Measurements from ENCODE around the gene CDK18. TPM values are rescaled to one million over a fixed set of nuclear protein-coding genes. Genes with fewer than 3 reads are reported as not detected.

Gene CDK18
- total and polyA plus RNA-seq, 4 donors = 2.4 to 3.7 (median 3.1) TPM

DNA sequence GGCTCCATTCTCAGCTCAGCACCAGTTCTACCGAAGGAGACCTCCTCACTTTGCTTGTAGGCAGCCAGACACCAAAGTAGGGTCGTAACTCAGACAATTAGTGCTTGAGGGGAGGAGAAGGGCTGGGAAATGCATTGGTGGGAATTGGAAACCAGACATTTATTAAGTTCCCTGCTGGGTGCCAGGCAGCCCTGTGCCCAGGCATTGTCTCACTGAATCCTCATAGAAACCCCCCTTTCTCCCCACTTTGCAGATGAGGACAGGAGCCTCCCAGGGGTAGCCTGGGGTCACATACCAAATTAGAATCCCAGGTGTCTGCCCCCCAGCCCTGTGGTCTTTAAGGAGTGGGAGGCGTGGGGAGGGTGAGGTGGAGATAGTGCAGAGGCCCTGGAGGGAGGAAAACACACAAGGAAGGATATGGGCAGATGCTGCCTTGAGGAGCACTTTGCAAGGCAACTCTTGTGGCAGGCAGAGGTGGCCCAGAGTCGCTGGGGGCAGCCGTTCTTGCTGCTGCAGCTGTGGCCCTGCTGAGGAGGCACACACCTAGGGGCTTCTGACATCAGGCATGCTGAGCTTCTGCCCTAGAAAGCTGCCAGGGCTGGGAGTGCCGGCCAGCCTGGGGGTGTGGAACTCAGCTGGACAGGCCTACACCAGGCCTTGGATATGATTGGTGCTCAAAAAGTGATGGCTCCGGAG, 29.4 kb downstream of the CDK18 start:
- no peak for DNase-seq (ENCODE audit: low spot score)
- H3K9me3 ChIP-seq (ENCODE audit: control insufficient read depth in 4 of 4, low read length in 3 of 4) = no peaks in the 10 kb centered on the region
- no peak overlapping the region for H3K27ac ChIP-seq (ENCODE audit: low read depth in 1 of 2, low read length in 2 of 2)
- 90% methylated on average over 7 of the region's 7 CpGs for WGBS
- TF ChIP-seq EGR1 (IDR thresholded peaks at IDR 0.05; ENCODE audit: low read depth in 2 of 2) (no peak), HNF4G (IDR thresholded peaks at IDR 0.05) (no peak), RAD21 (IDR thresholded peaks at IDR 0.05) (no peak), FOXA2 (IDR thresholded peaks at IDR 0.05) (no peak)
- TF ChIP-seq, protein P1, sequence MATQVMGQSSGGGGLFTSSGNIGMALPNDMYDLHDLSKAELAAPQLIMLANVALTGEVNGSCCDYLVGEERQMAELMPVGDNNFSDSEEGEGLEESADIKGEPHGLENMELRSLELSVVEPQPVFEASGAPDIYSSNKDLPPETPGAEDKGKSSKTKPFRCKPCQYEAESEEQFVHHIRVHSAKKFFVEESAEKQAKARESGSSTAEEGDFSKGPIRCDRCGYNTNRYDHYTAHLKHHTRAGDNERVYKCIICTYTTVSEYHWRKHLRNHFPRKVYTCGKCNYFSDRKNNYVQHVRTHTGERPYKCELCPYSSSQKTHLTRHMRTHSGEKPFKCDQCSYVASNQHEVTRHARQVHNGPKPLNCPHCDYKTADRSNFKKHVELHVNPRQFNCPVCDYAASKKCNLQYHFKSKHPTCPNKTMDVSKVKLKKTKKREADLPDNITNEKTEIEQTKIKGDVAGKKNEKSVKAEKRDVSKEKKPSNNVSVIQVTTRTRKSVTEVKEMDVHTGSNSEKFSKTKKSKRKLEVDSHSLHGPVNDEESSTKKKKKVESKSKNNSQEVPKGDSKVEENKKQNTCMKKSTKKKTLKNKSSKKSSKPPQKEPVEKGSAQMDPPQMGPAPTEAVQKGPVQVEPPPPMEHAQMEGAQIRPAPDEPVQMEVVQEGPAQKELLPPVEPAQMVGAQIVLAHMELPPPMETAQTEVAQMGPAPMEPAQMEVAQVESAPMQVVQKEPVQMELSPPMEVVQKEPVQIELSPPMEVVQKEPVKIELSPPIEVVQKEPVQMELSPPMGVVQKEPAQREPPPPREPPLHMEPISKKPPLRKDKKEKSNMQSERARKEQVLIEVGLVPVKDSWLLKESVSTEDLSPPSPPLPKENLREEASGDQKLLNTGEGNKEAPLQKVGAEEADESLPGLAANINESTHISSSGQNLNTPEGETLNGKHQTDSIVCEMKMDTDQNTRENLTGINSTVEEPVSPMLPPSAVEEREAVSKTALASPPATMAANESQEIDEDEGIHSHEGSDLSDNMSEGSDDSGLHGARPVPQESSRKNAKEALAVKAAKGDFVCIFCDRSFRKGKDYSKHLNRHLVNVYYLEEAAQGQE (IDR thresholded peaks at IDR 0.05) = no peak
- H3K4me1 ChIP-seq (ENCODE audit: control insufficient read depth in 4 of 4, insufficient read depth in 4 of 4, low read length in 3 of 4) = no peaks in the 10 kb centered on the region
- no peak overlapping the region for H3K9ac ChIP-seq (ENCODE audit: low read depth in 1 of 2, low read length in 2 of 2)
- peaks cover 0 to 8% (median 5%) of the 10 kb centered on the region in 4 donors for H3K36me3 ChIP-seq (ENCODE audit: control insufficient read depth in 4 of 4, insufficient read depth in 3 of 4, low read depth in 1 of 4, low read length in 3 of 4)
- no peak overlapping the region for H3K4me3 ChIP-seq (ENCODE audit: low read depth in 1 of 3, low read length in 3 of 3)
- no peaks in the 10 kb centered on the region for H3K27me3 ChIP-seq (ENCODE audit: control insufficient read depth in 4 of 4, insufficient read depth in 4 of 4, low read length in 3 of 4)

DNA sequence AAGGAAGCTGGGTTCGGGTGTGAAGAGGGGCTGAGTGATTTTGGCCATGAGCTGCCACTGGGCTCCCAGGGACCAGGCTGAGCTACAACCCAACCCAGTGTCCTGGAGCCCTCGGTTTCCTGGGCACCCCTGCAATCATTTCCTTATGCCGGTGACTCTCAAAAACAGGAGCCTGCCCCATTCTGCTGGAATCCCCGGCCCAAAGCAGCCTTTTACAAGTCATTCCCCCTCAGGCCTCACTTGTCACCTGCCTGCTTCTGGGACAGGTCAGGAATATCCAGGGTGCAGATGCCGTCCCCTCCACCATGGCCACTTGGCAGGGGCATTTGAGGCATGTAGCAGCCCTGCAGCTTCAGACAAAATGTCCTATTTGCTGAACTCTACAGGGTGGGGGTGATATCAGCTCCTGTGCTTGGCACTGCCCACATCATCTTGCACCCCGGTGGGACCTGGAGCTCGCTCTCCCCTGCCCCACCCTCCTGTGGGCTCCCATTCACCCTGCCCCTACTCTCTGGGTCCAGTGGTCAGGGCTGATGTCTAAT, 30.0 kb downstream of the CDK18 start:
- Histone ChIP-seq H3K4me1 (ENCODE audit: control insufficient read depth in 4 of 4, insufficient read depth in 4 of 4, low read length in 3 of 4) (no peaks in the 10 kb centered on the region), H3K4me3 (ENCODE audit: low read depth in 1 of 3, low read length in 3 of 3) (no peak overlapping the region), H3K27ac (ENCODE audit: low read depth in 1 of 2, low read length in 2 of 2) (no peak overlapping the region), H3K27me3 (ENCODE audit: control insufficient read depth in 4 of 4, insufficient read depth in 4 of 4, low read length in 3 of 4) (no peaks in the 10 kb centered on the region), H3K9ac (ENCODE audit: low read depth in 1 of 2, low read length in 2 of 2) (no peak overlapping the region), H3K36me3 (ENCODE audit: control insufficient read depth in 4 of 4, insufficient read depth in 3 of 4, low read depth in 1 of 4, low read length in 3 of 4) (peaks cover 0 to 8% (median 5%) of the 10 kb centered on the region in 4 donors), H3K9me3 (ENCODE audit: control insufficient read depth in 4 of 4, low read length in 3 of 4) (no peaks in the 10 kb centered on the region)
- TF ChIP-seq, protein P2, sequence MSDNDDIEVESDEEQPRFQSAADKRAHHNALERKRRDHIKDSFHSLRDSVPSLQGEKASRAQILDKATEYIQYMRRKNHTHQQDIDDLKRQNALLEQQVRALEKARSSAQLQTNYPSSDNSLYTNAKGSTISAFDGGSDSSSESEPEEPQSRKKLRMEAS (IDR thresholded peaks at IDR 0.05) = no peak
- TF ChIP-seq JUND (IDR thresholded peaks at IDR 0.05) (no peak), HNF4A (conservative IDR thresholded peaks at IDR 0.05) (no peak)
- TF ChIP-seq, protein P1 (IDR thresholded peaks at IDR 0.05) = no peak
- TF ChIP-seq, protein P3, sequence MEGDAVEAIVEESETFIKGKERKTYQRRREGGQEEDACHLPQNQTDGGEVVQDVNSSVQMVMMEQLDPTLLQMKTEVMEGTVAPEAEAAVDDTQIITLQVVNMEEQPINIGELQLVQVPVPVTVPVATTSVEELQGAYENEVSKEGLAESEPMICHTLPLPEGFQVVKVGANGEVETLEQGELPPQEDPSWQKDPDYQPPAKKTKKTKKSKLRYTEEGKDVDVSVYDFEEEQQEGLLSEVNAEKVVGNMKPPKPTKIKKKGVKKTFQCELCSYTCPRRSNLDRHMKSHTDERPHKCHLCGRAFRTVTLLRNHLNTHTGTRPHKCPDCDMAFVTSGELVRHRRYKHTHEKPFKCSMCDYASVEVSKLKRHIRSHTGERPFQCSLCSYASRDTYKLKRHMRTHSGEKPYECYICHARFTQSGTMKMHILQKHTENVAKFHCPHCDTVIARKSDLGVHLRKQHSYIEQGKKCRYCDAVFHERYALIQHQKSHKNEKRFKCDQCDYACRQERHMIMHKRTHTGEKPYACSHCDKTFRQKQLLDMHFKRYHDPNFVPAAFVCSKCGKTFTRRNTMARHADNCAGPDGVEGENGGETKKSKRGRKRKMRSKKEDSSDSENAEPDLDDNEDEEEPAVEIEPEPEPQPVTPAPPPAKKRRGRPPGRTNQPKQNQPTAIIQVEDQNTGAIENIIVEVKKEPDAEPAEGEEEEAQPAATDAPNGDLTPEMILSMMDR (IDR thresholded peaks at IDR 0.05; ENCODE audit: low read depth, low read length, missing input control) = no peak
- WGBS = 92% methylated on average over 7 of the region's 7 CpGs
- no peak for DNase-seq (ENCODE audit: low spot score)
